ENCODE results near the gene RAB30. TPM values are rescaled to one million over a fixed set of nuclear protein-coding genes. Genes with fewer than 3 reads are reported as not detected.

The RAB30 gene
- total RNA-seq, 4 donors from 2014 or later = 14.1 to 38.1 (median 24.4) TPM

- H3K4me1 ChIP-seq = peaks cover 40% of the 10 kb centered on the region
- TF ChIP-seq CTCF (IDR thresholded peaks at IDR 0.05) = no peak
- no peak for TF ChIP-seq POLR2AphosphoS5 (IDR thresholded peaks at IDR 0.05)
- no peak for TF ChIP-seq POLR2A (IDR thresholded peaks at IDR 0.05)
- no peak for TF ChIP-seq EP300 (IDR thresholded peaks at IDR 0.05)
- DNase-seq (ENCODE audit: low spot score in 2 of 2) = no peak
- H3K9me3 ChIP-seq = no peaks in the 10 kb centered on the region
- H3K27ac ChIP-seq = no peak overlapping the region
- no peaks in the 10 kb centered on the region for H3K36me3 ChIP-seq
- 90% methylated on average over 3 of the region's 3 CpGs for WGBS
- H3K4me3 ChIP-seq = no peak overlapping the region
- H3K27me3 ChIP-seq = no peaks in the 10 kb centered on the region
These were observed 16.8 kb downstream of the RAB30 start for GRCh38 chr11:83054904-83055380.

GRCh38 chr11:83054001-83054400 lies 17.7 kb downstream of the RAB30 start:
- WGBS = 89% methylated on average over 2 of the region's 2 CpGs
- no peak for DNase-seq (ENCODE audit: low spot score in 2 of 2)

GRCh38 chr11:83051760-83052671 lies 19.7 kb downstream of the RAB30 start:
- 32% methylated on average over 6 of the region's 6 CpGs for WGBS
- Histone ChIP-seq H3K27ac (peak overlapping the region; percentile 76), H3K4me3 (no peak overlapping the region), H3K4me1 (peaks cover 49% of the 10 kb centered on the region), H3K27me3 (no peaks in the 10 kb centered on the region), H3K9me3 (no peaks in the 10 kb centered on the region), H3K36me3 (no peaks in the 10 kb centered on the region)
- TF ChIP-seq POLR2AphosphoS5 (IDR thresholded peaks at IDR 0.05) (peak; percentile 45 to 83 (median 57)), CTCF (IDR thresholded peaks at IDR 0.05) (no peak), EP300 (IDR thresholded peaks at IDR 0.05) (peak; percentile 10)
- no peak for DNase-seq (ENCODE audit: low spot score in 2 of 2)

More at GRCh38 chr11:83054001-83054400, 17.7 kb downstream of the RAB30 start:
- Histone ChIP-seq H3K27me3 (no peaks in the 10 kb centered on the region), H3K27ac (no peak overlapping the region), H3K4me3 (no peak overlapping the region), H3K36me3 (no peaks in the 10 kb centered on the region), H3K4me1 (peaks cover 40% of the 10 kb centered on the region), H3K9me3 (no peaks in the 10 kb centered on the region)
- no peak for TF ChIP-seq EP300 (IDR thresholded peaks at IDR 0.05)
- TF ChIP-seq CTCF (IDR thresholded peaks at IDR 0.05) = no peak
- TF ChIP-seq POLR2AphosphoS5 (IDR thresholded peaks at IDR 0.05) = no peak
- TF ChIP-seq POLR2A (IDR thresholded peaks at IDR 0.05) = no peak

GRCh38 chr11:83047515-83048225 lies 24.0 kb downstream of the RAB30 start:
- H3K27ac ChIP-seq = peak overlapping the region; percentile 39
- 64% methylated on average over 4 of the region's 4 CpGs for WGBS

More at GRCh38 chr11:83047515-83048225, 24.0 kb downstream of the RAB30 start:
- no peak for DNase-seq (ENCODE audit: low spot score in 2 of 2)
- H3K4me1 ChIP-seq = peaks cover 50% of the 10 kb centered on the region
- no peaks in the 10 kb centered on the region for H3K9me3 ChIP-seq
- no peak for TF ChIP-seq EP300 (IDR thresholded peaks at IDR 0.05)
- TF ChIP-seq POLR2AphosphoS5 (IDR thresholded peaks at IDR 0.05) = no peak
- TF ChIP-seq CTCF (IDR thresholded peaks at IDR 0.05) = no peak
- TF ChIP-seq POLR2A (IDR thresholded peaks at IDR 0.05) = no peak
- H3K27me3 ChIP-seq = no peaks in the 10 kb centered on the region
- no peak overlapping the region for H3K4me3 ChIP-seq
- no peaks in the 10 kb centered on the region for H3K36me3 ChIP-seq

Data from suprapubic skin (tissue), 4 donors.